Activated CD8-positive, alpha-beta memory T cell treated with anti-CD3 and anti-CD28 coated beads for 4 hours (primary cell): Measurements from ENCODE around the gene PCOLCE2.
"Not testable (repeated sequence)": the region's sequence is repeated elsewhere in the genome, so short reads cannot be mapped to it uniquely, and the experiment has no call there.

Experiments
- DNase-seq, 2 donors: peaks; one replicate each; pipeline ENCODE4 v3.0.0-alpha.2; 2020; ENCODE audit warnings: low read depth in 2 of 2

Gene PCOLCE2

DNA sequence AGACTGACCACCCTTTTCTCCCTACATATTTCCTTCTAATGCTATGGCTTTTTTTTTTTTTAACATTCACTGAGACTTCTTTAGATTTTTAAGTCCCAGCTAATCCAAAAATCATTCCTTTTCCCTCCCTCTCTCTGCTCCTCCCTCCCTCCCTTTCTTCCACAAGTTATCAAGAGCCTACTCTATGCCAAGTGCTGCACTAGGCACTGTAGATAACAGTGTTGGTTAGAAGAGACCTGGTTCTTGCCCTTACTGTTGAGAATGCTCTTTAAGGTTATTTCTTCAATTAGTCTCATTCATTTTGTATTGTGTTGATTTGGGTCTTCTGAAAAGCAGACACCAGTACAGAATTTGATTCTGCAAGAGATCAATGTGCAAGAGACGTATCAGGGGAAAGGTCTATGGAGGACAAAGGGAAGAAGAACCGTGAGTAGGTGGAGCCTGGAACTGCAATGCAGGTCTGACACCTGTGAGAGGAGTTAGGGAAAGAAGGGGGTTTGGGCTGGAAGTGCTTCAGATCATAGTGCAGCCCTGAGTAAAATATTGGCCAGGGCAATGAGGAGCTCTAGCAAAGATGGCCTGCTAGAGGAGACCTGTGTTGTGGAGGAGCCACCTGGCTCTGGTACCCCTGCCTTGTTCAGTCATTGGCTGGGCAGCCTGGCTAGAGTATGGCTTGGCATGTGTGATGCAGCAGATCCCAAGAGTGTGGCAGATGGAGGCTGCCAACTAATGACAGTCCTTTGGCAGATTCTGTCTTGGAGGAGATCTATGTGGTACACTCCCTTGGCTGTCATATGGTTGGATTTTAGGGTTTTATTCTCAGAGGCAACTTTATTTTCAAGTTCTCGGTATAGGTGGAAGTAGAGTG lies 9.7 kb upstream of the PCOLCE2 start:
- DNase-seq: no peak

DNA sequence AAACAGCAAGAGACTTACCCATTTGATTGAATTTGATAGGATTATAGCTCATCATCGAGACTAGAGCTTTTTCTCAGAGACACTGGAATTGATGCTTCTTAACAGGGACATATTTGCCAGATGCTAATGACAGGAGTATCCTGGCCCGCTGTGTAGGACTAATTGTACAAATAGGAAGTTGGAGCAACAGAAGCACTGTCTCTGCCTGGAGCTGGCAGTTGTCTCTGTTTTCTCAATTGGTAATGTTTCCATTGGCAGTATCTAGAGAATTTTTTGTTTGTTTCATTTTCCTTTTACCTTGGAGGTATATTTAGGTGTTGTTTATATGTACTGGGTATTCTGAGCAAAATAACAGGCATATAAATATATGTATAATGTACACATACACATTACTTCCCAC lies 8.9 kb upstream of the PCOLCE2 start:
- DNase-seq: no peak

DNA sequence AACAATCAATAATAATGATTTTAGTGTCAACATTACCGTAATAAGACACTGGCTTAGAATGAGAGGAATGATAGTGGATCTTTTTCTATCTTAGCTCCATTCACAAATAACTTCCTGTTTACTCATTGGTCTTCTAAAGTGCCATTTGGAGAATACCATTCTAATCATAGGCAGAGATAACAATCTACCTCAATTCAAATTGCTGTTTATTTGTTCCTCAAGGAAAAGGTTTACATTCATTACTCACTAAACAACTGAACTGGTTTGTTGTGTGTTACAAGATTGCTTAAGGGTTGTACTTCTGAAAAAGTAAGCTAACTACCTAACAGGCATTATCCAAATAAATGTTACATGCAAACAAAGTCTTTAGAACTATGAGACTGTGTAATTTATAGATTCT lies 8.1 kb upstream of the PCOLCE2 start:
- no peak for DNase-seq

- DNase-seq: no peak
These were observed 7.4 kb upstream of the PCOLCE2 start for GRCh38 chr3:142896201-142896755.

GRCh38 chr3:142894493-142894892 lies 5.6 kb upstream of the PCOLCE2 start:
- DNase-seq: no peak

- no peak for DNase-seq
These were observed 3.8 kb upstream of the PCOLCE2 start for GRCh38 chr3:142892714-142893113.

DNA sequence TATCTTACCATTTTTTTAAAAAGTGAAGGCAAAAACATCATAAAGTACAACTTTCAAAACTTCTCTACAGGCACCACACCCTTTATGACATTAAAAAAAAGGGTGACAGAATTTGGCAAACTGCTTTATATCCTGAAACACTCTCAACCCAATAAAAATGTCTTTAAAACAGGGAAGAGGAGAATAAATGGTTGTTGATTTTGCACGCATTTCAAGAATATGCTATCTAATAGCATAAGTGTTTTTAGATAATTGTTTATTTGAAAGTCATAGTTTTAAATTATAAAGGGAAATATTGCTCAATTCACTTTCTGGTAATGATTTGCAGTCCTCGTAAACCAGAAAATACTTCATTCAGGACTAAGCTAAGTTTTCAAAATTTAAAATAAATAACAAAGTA lies 1.7 kb upstream of the PCOLCE2 start:
- no peak for DNase-seq

DNA sequence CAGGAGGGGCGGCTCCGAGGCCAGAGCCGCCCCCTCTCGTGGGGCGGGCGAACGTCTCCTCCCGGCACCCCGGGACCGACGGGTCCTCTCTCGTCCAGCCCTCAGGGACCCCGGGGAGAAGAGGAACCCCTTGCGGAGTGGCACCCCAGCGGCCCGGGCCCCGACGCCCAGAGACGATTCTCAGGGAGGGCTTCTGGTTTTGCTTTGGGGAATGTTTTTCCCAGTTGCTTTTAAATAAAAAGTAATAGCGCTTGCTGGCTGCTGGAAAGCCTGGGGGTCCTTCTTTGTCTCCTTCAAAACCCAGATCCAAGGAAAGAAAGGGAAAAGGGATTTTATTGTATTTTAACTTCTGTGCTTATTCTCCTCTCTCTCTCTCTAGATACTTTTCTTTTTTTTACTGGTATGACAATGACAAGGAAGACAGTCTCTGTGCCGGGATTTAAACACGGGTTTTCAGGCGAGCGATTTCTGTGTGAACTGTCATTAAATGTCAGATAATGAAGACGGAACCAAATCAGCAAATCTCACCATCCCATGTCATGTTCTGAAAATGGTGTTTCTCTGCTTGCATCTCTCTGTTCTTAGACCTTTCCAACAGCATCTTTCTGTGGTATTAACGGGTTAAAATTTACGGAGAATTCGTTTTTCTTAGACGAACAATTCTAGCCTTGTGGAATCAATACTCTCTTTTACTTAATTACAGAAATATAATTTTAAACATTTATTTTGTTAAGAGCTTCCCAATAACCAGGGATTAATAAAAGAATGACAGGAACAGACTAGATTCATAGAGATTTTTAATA lies 530 bp upstream of the PCOLCE2 start:
- no peak for DNase-seq

GRCh38 chr3:142888099-142888480 lies 793 bp downstream of the PCOLCE2 start:
- no peak for DNase-seq

GRCh38 chr3:142886940-142887339 lies 1.9 kb downstream of the PCOLCE2 start:
- DNase-seq: no peak

DNA sequence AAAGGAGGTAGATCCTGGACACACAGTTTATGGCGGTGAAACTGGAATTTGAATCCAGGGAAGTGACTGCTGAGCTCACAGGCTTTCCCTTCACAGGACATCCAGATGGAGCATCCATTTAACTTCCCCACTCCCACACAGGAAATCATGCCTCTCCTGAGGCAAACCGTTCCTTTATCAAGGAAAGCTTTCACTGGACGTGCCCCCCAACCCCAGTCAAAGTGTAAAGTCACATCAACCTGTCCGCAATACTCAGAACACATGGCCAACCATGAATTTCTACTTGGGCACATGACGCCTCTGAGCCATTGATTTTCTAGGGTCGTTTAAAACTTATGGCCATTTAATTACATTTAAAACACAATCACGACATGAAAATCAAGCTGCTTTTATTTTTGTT lies 2.9 kb downstream of the PCOLCE2 start:
- DNase-seq: no peak

DNA sequence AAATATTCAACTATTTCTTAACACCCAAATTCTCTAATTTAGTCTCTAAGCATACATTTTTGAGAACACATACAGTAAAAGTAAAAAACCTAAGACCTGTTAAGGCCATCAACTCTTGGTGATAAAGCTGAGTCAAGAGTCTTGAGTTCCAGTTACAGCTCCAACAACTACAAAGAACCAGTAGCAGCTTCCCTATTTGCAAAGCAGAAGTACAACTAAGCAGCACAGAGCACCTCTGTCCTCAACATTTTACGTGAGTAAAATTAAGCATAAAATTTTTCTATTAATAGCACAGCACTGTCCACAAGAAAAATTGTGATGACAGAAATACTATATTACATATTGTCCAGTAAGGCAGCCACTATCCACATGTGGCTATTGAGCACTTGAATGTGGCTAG lies 4.4 kb downstream of the PCOLCE2 start:
- DNase-seq: no peak

GRCh38 chr3:142883534-142883933 lies 5.3 kb downstream of the PCOLCE2 start:
- not testable (repeated sequence) for DNase-seq

- DNase-seq: no peak
These were observed 7.2 kb downstream of the PCOLCE2 start for GRCh38 chr3:142881445-142882224.

- no peak for DNase-seq
These were observed 10.1 kb downstream of the PCOLCE2 start for GRCh38 chr3:142878649-142879300.

GRCh38 chr3:142876417-142876816 lies 12.5 kb downstream of the PCOLCE2 start:
- no peak for DNase-seq

DNA sequence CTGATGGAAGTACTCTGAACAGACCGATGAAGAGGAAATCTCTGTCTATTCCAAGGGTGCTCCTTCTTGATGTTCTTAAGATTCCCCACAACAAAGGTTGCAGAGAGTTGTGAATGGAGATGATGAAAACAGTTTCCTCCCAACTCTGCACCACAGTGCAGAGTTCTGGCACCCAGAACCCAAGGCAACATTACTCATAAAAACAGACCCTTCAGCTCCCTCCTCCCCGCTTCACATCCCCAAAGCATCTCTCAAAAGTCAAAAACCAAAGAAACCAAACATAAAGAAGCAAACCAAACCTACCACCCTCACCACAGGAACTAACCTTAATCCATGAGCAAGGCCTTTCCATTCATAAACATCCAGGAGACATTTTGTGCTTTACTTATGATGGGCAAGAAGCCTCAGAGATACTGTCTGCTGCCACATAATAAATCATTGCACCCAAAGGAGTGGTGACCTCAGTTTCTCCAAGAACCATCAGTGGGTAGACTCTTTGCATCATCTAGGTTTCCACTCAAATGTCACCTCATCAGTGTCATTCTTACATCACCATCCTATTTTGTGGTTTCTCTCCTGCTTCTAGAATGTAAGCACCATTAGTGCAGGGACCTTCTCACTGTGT lies 13.2 kb downstream of the PCOLCE2 start:
- DNase-seq: no peak

GRCh38 chr3:142875099-142875498 lies 13.8 kb downstream of the PCOLCE2 start:
- no peak for DNase-seq

GRCh38 chr3:142868382-142868781 lies 20.5 kb downstream of the PCOLCE2 start:
- not testable (repeated sequence) for DNase-seq

DNA sequence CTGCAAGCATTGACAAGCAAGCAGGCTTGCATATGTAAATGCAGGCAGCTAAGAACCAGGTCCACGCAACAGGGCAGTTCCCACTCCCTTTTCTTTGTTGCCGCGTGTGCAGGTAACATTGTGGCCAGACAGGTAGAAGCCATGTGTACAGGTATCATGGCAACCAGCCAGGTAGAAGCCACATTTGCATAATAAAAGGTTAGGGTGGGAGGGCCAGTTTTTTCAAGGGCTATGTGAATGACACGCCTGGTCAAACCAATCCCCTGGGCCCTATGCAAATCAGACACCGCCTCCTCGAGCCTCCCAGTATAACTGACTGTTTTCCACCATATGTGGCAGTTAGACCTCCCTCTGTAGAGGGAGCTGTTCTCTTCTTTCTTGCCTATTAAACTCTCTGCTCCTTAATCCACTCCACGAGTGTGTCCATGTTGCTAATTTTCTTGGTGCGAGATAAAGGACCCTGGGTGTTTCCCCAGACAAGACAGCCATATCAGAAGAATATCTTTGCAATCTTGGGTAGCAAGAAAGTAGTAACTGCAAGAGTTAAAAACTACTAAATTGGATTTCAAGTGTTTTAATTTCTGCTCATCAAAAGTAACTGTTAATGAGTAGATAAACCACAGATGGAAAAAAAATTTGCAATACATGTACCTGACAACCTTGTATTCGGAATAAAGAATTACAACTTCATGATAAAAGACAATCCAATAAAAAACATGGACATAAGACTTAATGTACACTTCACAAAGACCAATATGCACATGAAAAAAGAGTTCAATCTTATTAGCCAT lies 21.8 kb downstream of the PCOLCE2 start:
- DNase-seq: no peak
